ENCODE results near the gene MRS2.

- TF ChIP-seq POLR2A (IDR thresholded peaks at IDR 0.05; ENCODE audit: low read length) (no peak), SMC3 (IDR thresholded peaks at IDR 0.05) (no peak), JUN (IDR thresholded peaks at IDR 0.05) (no peak), RAD21 (conservative IDR thresholded peaks at IDR 0.05 in 1 of 2, IDR thresholded peaks at IDR 0.05 in 1 of 2) (no peak), BHLHE40 (IDR thresholded peaks at IDR 0.05; ENCODE audit: low read depth, low read length) (no peak)
Measured at GRCh38 chr6:24469811-24470210, 67.1 kb downstream of the MRS2 start.

Measured in A549 (cell line).